ENCODE results near the gene FREM2. TPM values are rescaled to one million over a fixed set of nuclear protein-coding genes. Genes with fewer than 3 reads are reported as not detected.

FREM2 gene
- total and polyA plus RNA-seq, 2 donors from 2014 or later = 3.6 to 16.9 TPM

DNA sequence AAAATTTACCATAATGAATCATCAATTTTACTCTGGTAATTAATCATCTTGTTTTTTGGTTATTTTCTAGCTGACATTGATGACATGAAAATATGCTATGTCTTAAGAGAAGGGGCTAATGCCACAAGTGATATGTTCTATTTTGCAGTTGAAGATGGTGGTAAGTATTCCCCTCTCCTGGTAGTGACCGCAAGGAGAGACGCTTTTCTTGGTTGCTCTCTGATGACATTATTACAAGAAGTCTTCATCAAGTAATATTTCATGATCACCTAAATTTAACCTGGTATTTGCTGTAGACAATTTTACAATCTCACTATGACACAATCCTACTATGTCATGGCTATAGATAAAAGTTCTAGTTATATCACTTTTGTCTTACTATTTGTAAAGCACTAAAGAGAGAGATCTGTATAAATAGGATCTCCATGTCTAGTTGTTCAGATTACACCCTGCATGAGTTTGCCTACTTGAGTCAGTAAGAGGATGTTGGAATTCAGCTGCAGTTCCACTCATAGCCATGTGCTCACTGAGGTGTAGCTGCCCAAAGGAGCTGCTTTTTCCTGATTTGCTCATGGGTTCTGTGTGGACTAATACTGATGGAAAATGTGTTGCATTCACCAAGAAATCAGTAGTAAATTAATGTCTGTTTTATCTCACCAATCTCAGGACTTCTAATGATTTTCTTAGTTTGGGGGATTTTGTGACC lies 10.9 kb downstream of the FREM2 start:
- Histone ChIP-seq H3K9me3 (ENCODE audit: control insufficient read depth in 2 of 3, insufficient read depth in 1 of 3, low read length in 3 of 3) (no peaks in the 10 kb centered on the region), H3K9ac (ENCODE audit: low read length in 3 of 3) (no peak overlapping the region), H3K4me3 (ENCODE audit: low read length in 3 of 3) (no peak overlapping the region), H3K36me3 (ENCODE audit: control insufficient read depth in 2 of 3, insufficient read depth in 3 of 3, low read length in 3 of 3) (no peaks in the 10 kb centered on the region), H3K4me1 (ENCODE audit: control insufficient read depth in 2 of 3, insufficient read depth in 2 of 3, low read depth in 1 of 3, low read length in 3 of 3) (no peaks in the 10 kb centered on the region), H3K27me3 (ENCODE audit: control insufficient read depth, insufficient read depth, low read length) (no peaks in the 10 kb centered on the region), H3K27ac (ENCODE audit: low read depth in 2 of 2, low read length in 2 of 2) (no peak overlapping the region)
- intact Hi-C loops (cut with DNase I) = no loop called here
- TF ChIP-seq, protein P1, sequence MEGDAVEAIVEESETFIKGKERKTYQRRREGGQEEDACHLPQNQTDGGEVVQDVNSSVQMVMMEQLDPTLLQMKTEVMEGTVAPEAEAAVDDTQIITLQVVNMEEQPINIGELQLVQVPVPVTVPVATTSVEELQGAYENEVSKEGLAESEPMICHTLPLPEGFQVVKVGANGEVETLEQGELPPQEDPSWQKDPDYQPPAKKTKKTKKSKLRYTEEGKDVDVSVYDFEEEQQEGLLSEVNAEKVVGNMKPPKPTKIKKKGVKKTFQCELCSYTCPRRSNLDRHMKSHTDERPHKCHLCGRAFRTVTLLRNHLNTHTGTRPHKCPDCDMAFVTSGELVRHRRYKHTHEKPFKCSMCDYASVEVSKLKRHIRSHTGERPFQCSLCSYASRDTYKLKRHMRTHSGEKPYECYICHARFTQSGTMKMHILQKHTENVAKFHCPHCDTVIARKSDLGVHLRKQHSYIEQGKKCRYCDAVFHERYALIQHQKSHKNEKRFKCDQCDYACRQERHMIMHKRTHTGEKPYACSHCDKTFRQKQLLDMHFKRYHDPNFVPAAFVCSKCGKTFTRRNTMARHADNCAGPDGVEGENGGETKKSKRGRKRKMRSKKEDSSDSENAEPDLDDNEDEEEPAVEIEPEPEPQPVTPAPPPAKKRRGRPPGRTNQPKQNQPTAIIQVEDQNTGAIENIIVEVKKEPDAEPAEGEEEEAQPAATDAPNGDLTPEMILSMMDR (IDR thresholded peaks at IDR 0.05; ENCODE audit: borderline replicate concordance, extremely low read depth, insufficient read depth) = no peak
- DNase-seq = peak in 1 of 5 donors; percentile 28
- no peak for FAIRE-seq

DNA sequence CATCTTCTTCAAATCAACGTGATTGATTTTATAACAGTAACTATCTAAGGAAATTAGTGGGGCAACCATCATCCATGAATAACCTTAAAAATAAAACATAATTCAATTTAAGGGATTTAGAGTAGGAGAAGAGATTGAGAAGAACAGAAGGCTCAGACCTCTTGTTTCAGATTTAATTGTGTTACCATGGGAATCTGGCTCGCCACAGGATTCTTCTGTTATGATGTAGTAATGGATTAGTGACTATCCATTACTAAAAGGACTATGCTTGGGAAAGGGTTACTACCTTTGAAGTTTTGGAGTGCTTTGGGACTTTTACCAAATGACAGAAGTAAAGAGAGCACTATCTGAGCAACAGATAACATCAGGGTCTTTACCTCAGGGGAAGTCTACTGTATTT lies 13.2 kb downstream of the FREM2 start:
- Histone ChIP-seq H3K9ac (ENCODE audit: low read length in 3 of 3) (no peak overlapping the region), H3K27me3 (ENCODE audit: control insufficient read depth, insufficient read depth, low read length) (no peaks in the 10 kb centered on the region), H3K36me3 (ENCODE audit: control insufficient read depth in 2 of 3, insufficient read depth in 3 of 3, low read length in 3 of 3) (no peaks in the 10 kb centered on the region), H3K9me3 (ENCODE audit: control insufficient read depth in 2 of 3, insufficient read depth in 1 of 3, low read length in 3 of 3) (no peaks in the 10 kb centered on the region), H3K4me1 (ENCODE audit: control insufficient read depth in 2 of 3, insufficient read depth in 2 of 3, low read depth in 1 of 3, low read length in 3 of 3) (no peaks in the 10 kb centered on the region), H3K27ac (ENCODE audit: low read depth in 2 of 2, low read length in 2 of 2) (no peak overlapping the region), H3K4me3 (ENCODE audit: low read length in 3 of 3) (no peak overlapping the region)
- TF ChIP-seq, protein P1 (IDR thresholded peaks at IDR 0.05; ENCODE audit: borderline replicate concordance, extremely low read depth, insufficient read depth) = no peak
- DNase-seq (no peak), FAIRE-seq (no peak)
- intact Hi-C loops (cut with DNase I) = no loop called here

DNA sequence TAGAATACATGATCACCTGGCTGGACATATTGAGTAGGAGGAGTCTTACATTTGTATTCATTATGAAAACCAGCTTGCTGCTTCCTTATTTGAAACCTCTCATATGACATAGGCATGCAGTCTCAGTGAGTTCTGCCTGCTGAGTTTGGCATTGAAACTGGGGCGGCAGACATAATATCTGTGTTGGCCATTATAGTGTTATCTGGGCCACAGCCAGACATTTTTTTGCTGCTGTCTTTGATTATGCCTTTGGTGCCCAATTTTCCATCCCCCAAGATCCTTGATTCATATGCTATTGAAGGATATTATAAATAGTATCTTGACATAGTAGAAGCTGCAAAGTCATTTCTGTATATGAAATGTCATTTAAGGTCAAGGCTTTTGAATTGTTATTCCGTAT lies 15.8 kb downstream of the FREM2 start:
- Histone ChIP-seq H3K9me3 (ENCODE audit: control insufficient read depth in 2 of 3, insufficient read depth in 1 of 3, low read length in 3 of 3) (no peaks in the 10 kb centered on the region), H3K36me3 (ENCODE audit: control insufficient read depth in 2 of 3, insufficient read depth in 3 of 3, low read length in 3 of 3) (no peaks in the 10 kb centered on the region), H3K9ac (ENCODE audit: low read length in 3 of 3) (no peak overlapping the region), H3K27ac (ENCODE audit: low read depth in 2 of 2, low read length in 2 of 2) (no peak overlapping the region), H3K4me3 (ENCODE audit: low read length in 3 of 3) (no peak overlapping the region), H3K4me1 (ENCODE audit: control insufficient read depth in 2 of 3, insufficient read depth in 2 of 3, low read depth in 1 of 3, low read length in 3 of 3) (no peaks in the 10 kb centered on the region), H3K27me3 (ENCODE audit: control insufficient read depth, insufficient read depth, low read length) (no peaks in the 10 kb centered on the region)
- no peak for FAIRE-seq
- no peak for DNase-seq
- TF ChIP-seq, protein P1 (IDR thresholded peaks at IDR 0.05; ENCODE audit: borderline replicate concordance, extremely low read depth, insufficient read depth) = no peak
- intact Hi-C loops (cut with DNase I) = no loop called here

DNA sequence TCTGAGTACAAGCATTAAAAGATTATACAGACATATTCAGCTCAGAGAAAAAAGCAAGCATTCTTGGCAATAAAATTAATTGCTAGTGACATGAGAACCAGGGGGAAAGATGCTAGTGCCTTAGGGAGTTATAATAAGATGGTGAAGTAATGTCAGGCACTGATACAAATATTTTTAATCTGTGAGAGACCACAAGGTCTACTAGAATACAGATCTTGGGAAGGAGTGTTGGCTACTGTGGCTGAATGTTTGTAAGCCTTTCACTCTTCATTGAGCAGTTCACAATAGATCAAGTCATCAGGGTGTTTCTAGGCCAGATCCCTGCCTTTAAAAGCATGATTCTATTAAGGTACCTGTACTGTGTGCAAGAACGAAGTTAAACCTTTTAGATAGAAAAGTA lies 16.4 kb downstream of the FREM2 start:
- H3K36me3 ChIP-seq (ENCODE audit: control insufficient read depth in 2 of 3, insufficient read depth in 3 of 3, low read length in 3 of 3) = no peaks in the 10 kb centered on the region
- no peak overlapping the region for H3K9ac ChIP-seq (ENCODE audit: low read length in 3 of 3)
- H3K9me3 ChIP-seq (ENCODE audit: control insufficient read depth in 2 of 3, insufficient read depth in 1 of 3, low read length in 3 of 3) = no peaks in the 10 kb centered on the region
- no peak overlapping the region for H3K27ac ChIP-seq (ENCODE audit: low read depth in 2 of 2, low read length in 2 of 2)
- H3K4me3 ChIP-seq (ENCODE audit: low read length in 3 of 3) = no peak overlapping the region
- TF ChIP-seq, protein P1 (IDR thresholded peaks at IDR 0.05; ENCODE audit: borderline replicate concordance, extremely low read depth, insufficient read depth) = no peak
- H3K4me1 ChIP-seq (ENCODE audit: control insufficient read depth in 2 of 3, insufficient read depth in 2 of 3, low read depth in 1 of 3, low read length in 3 of 3) = no peaks in the 10 kb centered on the region
- DNase-seq (no peak), FAIRE-seq (no peak)
- intact Hi-C loops (cut with DNase I) = no loop called here
- H3K27me3 ChIP-seq (ENCODE audit: control insufficient read depth, insufficient read depth, low read length) = no peaks in the 10 kb centered on the region
